Effector memory CD4-positive, alpha-beta T cell (primary cell): ENCODE results near the gene ENOX2.

ENCODE experiments used
- DNase-seq, 3 donors: peaks; one replicate each; pipeline ENCODE4 v3.0.0-alpha.2; 2020
- H3K27ac ChIP-seq: 2 replicates; pipeline ENCODE4 v1.7.0; 2013; ENCODE audit warnings: mild to moderate bottlenecking, low read length, moderate library complexity; ENCODE audit not compliant: insufficient read depth, poor library complexity, severe bottlenecking
- H3K27me3 ChIP-seq: replicated peaks from 2 replicates; pipeline ENCODE4 v1.7.0; 2013; ENCODE audit warnings: mild to moderate bottlenecking, low read length; ENCODE audit not compliant: insufficient read depth, control insufficient read depth, poor library complexity, severe bottlenecking
- H3K36me3 ChIP-seq: 2 replicates; pipeline ENCODE4 v1.7.0; 2013; ENCODE audit warnings: mild to moderate bottlenecking, low read length, moderate library complexity; ENCODE audit not compliant: control insufficient read depth, insufficient read depth
- H3K4me1 ChIP-seq: 2 replicates; pipeline ENCODE4 v1.7.0; 2013; ENCODE audit warnings: low read length, mild to moderate bottlenecking; ENCODE audit not compliant: control insufficient read depth, insufficient read depth, poor library complexity, severe bottlenecking
- H3K4me3 ChIP-seq: 2 replicates; pipeline ENCODE4 v1.7.0; 2013; ENCODE audit warnings: low read length, low read depth, mild to moderate bottlenecking; ENCODE audit not compliant: insufficient read depth, poor library complexity, severe bottlenecking
- H3K9me3 ChIP-seq: 2 replicates; pipeline ENCODE4 v1.7.0; 2013; ENCODE audit warnings: mild to moderate bottlenecking, low read length, moderate library complexity; ENCODE audit not compliant: control insufficient read depth

Gene ENOX2

GRCh38 chrX:130885508-130885907, 17.5 kb downstream of the ENOX2 start:
- H3K36me3 ChIP-seq: no peaks in the 10 kb centered on the region
- DNase-seq: no peak
- no peaks in the 10 kb centered on the region for H3K4me1 ChIP-seq
- H3K4me3 ChIP-seq: no peak overlapping the region
- H3K27me3 ChIP-seq: no peaks in the 10 kb centered on the region
- H3K27ac ChIP-seq: no peak overlapping the region
- no peaks in the 10 kb centered on the region for H3K9me3 ChIP-seq

GRCh38 chrX:130884627-130885026, 18.4 kb downstream of the ENOX2 start:
- Histone ChIP-seq H3K9me3 (no peaks in the 10 kb centered on the region), H3K27me3 (no peaks in the 10 kb centered on the region), H3K4me1 (no peaks in the 10 kb centered on the region), H3K4me3 (no peak overlapping the region), H3K36me3 (no peaks in the 10 kb centered on the region), H3K27ac (no peak overlapping the region)
- no peak for DNase-seq

GRCh38 chrX:130879869-130880268, 23.1 kb downstream of the ENOX2 start:
- Histone ChIP-seq H3K4me3 (no peak overlapping the region), H3K27me3 (no peaks in the 10 kb centered on the region), H3K9me3 (no peaks in the 10 kb centered on the region), H3K36me3 (no peaks in the 10 kb centered on the region), H3K27ac (no peak overlapping the region), H3K4me1 (no peaks in the 10 kb centered on the region)
- no peak for DNase-seq

GRCh38 chrX:130878350-130879341, 24.4 kb downstream of the ENOX2 start:
- no peak for DNase-seq
- Histone ChIP-seq H3K4me3 (no peak overlapping the region), H3K36me3 (no peaks in the 10 kb centered on the region), H3K27me3 (no peaks in the 10 kb centered on the region), H3K9me3 (no peaks in the 10 kb centered on the region), H3K4me1 (no peaks in the 10 kb centered on the region), H3K27ac (no peak overlapping the region)

- no peak for DNase-seq
- Histone ChIP-seq H3K27me3 (no peaks in the 10 kb centered on the region), H3K9me3 (no peaks in the 10 kb centered on the region), H3K4me1 (no peaks in the 10 kb centered on the region), H3K36me3 (no peaks in the 10 kb centered on the region), H3K27ac (no peak overlapping the region), H3K4me3 (no peak overlapping the region)
Measured at GRCh38 chrX:130877892-130878341, 25.1 kb downstream of the ENOX2 start.

GRCh38 chrX:130876226-130876625, 26.8 kb downstream of the ENOX2 start:
- H3K27me3 ChIP-seq: no peaks in the 10 kb centered on the region
- no peak overlapping the region for H3K27ac ChIP-seq
- H3K9me3 ChIP-seq: no peaks in the 10 kb centered on the region
- H3K4me3 ChIP-seq: no peak overlapping the region
- no peaks in the 10 kb centered on the region for H3K4me1 ChIP-seq
- H3K36me3 ChIP-seq: no peaks in the 10 kb centered on the region
- no peak for DNase-seq

- Histone ChIP-seq H3K36me3 (no peaks in the 10 kb centered on the region), H3K27me3 (no peaks in the 10 kb centered on the region), H3K4me3 (no peak overlapping the region), H3K27ac (no peak overlapping the region), H3K9me3 (no peaks in the 10 kb centered on the region), H3K4me1 (no peaks in the 10 kb centered on the region)
- DNase-seq: no peak
Measured at GRCh38 chrX:130874751-130875150, 28.3 kb downstream of the ENOX2 start.

- Histone ChIP-seq H3K27me3 (no peaks in the 10 kb centered on the region), H3K9me3 (no peaks in the 10 kb centered on the region), H3K27ac (no peak overlapping the region), H3K4me1 (no peaks in the 10 kb centered on the region), H3K36me3 (no peaks in the 10 kb centered on the region), H3K4me3 (no peak overlapping the region)
- no peak for DNase-seq
Measured at GRCh38 chrX:130869239-130869638, 33.8 kb downstream of the ENOX2 start.

GRCh38 chrX:130861462-130861861, 41.5 kb downstream of the ENOX2 start:
- no peaks in the 10 kb centered on the region for H3K9me3 ChIP-seq
- DNase-seq: no peak
- H3K36me3 ChIP-seq: no peaks in the 10 kb centered on the region
- H3K4me3 ChIP-seq: no peak overlapping the region
- H3K27me3 ChIP-seq: no peaks in the 10 kb centered on the region
- no peak overlapping the region for H3K27ac ChIP-seq
- no peaks in the 10 kb centered on the region for H3K4me1 ChIP-seq

GRCh38 chrX:130857207-130857606, 45.8 kb downstream of the ENOX2 start:
- H3K36me3 ChIP-seq: no peaks in the 10 kb centered on the region
- H3K4me1 ChIP-seq: no peaks in the 10 kb centered on the region
- no peaks in the 10 kb centered on the region for H3K27me3 ChIP-seq
- no peak for DNase-seq
- H3K9me3 ChIP-seq: no peaks in the 10 kb centered on the region
- no peak overlapping the region for H3K4me3 ChIP-seq
- H3K27ac ChIP-seq: no peak overlapping the region
